ENCODE measurements around the gene ALG2. TPM values are rescaled to one million over a fixed set of nuclear protein-coding genes. Genes with fewer than 3 reads are reported as not detected.
A peak's percentile ranks its signal among the peaks of the same experiment; 100 is the strongest.
"Not testable (repeated sequence)": the region's sequence is repeated elsewhere in the genome, so short reads cannot be mapped to it uniquely, and the experiment has no call there.

Gene ALG2
- total and polyA plus RNA-seq, 9 of the 15 experiments (the other 6 are each of a cell fraction or from before 2014, with no cell fraction given) = 4.9 to 41.9 (median 20.2) TPM

- WGBS (ENCODE audit: insufficient coverage, low coverage, missing lambda C conversion rate) = 0% methylated on average over 5 of the region's 5 CpGs
- ATAC-seq; H3K9ac ChIP-seq (ENCODE audit: insufficient read depth in 1 of 2, low read depth in 2 of 2, low read length in 2 of 2); BruUV-seq (replicated peaks); FAIRE-seq; intact Hi-C loops (cut with micrococcal nuclease); H4K20me1 ChIP-seq (replicated peaks; ENCODE audit: control insufficient read depth, insufficient read depth, low read length); H3K36me3 ChIP-seq (ENCODE audit: control insufficient read depth, insufficient read depth, low read length); H2AFZ ChIP-seq (ENCODE audit: low read depth, low read length); H3K9me3 ChIP-seq (replicated peaks; ENCODE audit: control insufficient read depth, insufficient read depth, low read depth, low read length); H3K79me2 ChIP-seq (ENCODE audit: control insufficient read depth, insufficient read depth, low read length); CTCF ChIA-PET (ENCODE audit: low intra/inter-chr PET ratio); DNase-seq (ENCODE audit: extremely low read depth in 1 of 4, low spot score in 3 of 4); H3K4me2 ChIP-seq (ENCODE audit: insufficient read depth, low read length); H3K4me1 ChIP-seq (replicated peaks in 1 of 2; ENCODE audit: control insufficient read depth in 2 of 2, insufficient read depth in 2 of 2, low read length in 2 of 2); H3K9me1 ChIP-seq (ENCODE audit: control insufficient read depth, insufficient read depth, low read length); H3K4me3 ChIP-seq; H3K27ac ChIP-seq (ENCODE audit: extremely low read depth, low read depth, low read length): not testable (repeated sequence)
- in situ Hi-C loops (cut with MboI) = loop anchor here (10.0 kb wide), 1 partner anchor 168 kb away; no protein-coding TSS in a partner anchor
- peaks cover 29 to 38% of the 10 kb centered on the region in 2 experiments for H3K27me3 ChIP-seq (ENCODE audit: control insufficient read depth in 2 of 2, insufficient read depth in 2 of 2, low read length in 2 of 2)
- POLR2A ChIA-PET = interaction anchor here (0.8 to 1.8 kb wide), 2 partner anchors 11 to 25 kb away, joined by 5 read pairs; partner anchors contain the start of genes ALG2 and SEC61B
- peak; percentile 67; the same call in 1 of the 2 replicates for TF ChIP-seq PKNOX1 (IDR thresholded peaks at IDR 0.05)
These were observed 25.3 kb downstream of the ALG2 start for GRCh38 chr9:99196484-99196883.

DNA sequence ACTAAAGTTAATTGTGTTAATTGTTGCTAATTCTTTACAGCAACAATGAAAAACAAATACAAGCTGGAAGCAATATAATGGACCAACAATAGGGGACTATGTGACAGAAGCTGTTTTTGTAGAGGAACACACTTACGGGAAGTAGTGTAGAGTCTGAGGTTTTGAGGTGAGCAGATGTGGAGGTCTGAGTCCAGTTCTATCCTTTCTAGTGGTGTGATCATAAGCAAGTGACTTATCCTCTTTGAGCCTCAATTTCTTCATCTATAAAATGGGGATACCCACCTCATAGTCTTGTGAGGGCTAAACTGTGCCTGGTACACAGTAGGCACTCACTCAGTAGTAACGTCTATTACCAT is 28.3 kb downstream of the ALG2 start:
- ChIA-PET POLR2A (interaction anchor here (0.6 kb wide), 1 partner anchor 21 kb away, joined by 3 read pairs; no protein-coding TSS in a partner anchor), CTCF (ENCODE audit: low intra/inter-chr PET ratio) (no interaction called here)
- Histone ChIP-seq H3K9me1 (ENCODE audit: control insufficient read depth, insufficient read depth, low read length) (no peaks in the 10 kb centered on the region), H3K27me3 (ENCODE audit: control insufficient read depth in 2 of 2, insufficient read depth in 2 of 2, low read length in 2 of 2) (peaks cover 45 to 49% of the 10 kb centered on the region in 2 experiments), H3K9ac (ENCODE audit: insufficient read depth in 1 of 2, low read depth in 2 of 2, low read length in 2 of 2) (no peak overlapping the region), H3K4me2 (ENCODE audit: insufficient read depth, low read length) (no peak overlapping the region), H3K27ac (ENCODE audit: extremely low read depth, low read depth, low read length) (no peak overlapping the region), H4K20me1 (replicated peaks; ENCODE audit: control insufficient read depth, insufficient read depth, low read length) (no peaks in the 10 kb centered on the region), H2AFZ (ENCODE audit: low read depth, low read length) (no peak overlapping the region), H3K9me3 (replicated peaks; ENCODE audit: control insufficient read depth, insufficient read depth, low read depth, low read length) (no peaks in the 10 kb centered on the region), H3K79me2 (ENCODE audit: control insufficient read depth, insufficient read depth, low read length) (no peaks in the 10 kb centered on the region), H3K4me3 (no peak overlapping the region), H3K4me1 (replicated peaks in 1 of 2; ENCODE audit: control insufficient read depth in 2 of 2, insufficient read depth in 2 of 2, low read length in 2 of 2) (no peaks in the 10 kb centered on the region; a peak in 1 of 5 replicates), H3K36me3 (ENCODE audit: control insufficient read depth, insufficient read depth, low read length) (no peaks in the 10 kb centered on the region)
- BruUV-seq (replicated peaks) = no TSS peak
- DNase-seq (ENCODE audit: extremely low read depth in 1 of 4, low spot score in 3 of 4) = no peak
- ATAC-seq = no peak
- intact Hi-C loops (cut with micrococcal nuclease) = no loop called here
- in situ Hi-C loops (cut with MboI) = loop anchor here (10.0 kb wide), 1 partner anchor 171 kb away; no protein-coding TSS in a partner anchor
- WGBS (ENCODE audit: insufficient coverage, low coverage, missing lambda C conversion rate) = 3% methylated on average over 2 of the region's 2 CpGs
- no peak for TF ChIP-seq ZNF134 (CRISPR knock-in tag; conservative IDR thresholded peaks at IDR 0.05)
- TF ChIP-seq RBM25 (IDR thresholded peaks at IDR 0.05; ENCODE audit: low read depth, low read length, severe bottlenecking) = peak; percentile 59
- FAIRE-seq = no peak
